ENCODE measurements around the gene ABLIM3. TPM values are rescaled to one million over a fixed set of nuclear protein-coding genes. Genes with fewer than 3 reads are reported as not detected.

Gene ABLIM3
- under 1 TPM in 2 of 3 donors, not detected in 1; 0.21 to 0.30 TPM for polyA plus RNA-seq

GRCh38 chr5:149141224-149141956, at the start of gene ABLIM3:
Gene ABLIM3, plus strand, starts transcription at chr5:149141493. Its CDS starts 603 bp downstream, at chr5:149142096.
- H3K4me1 Mint-ChIP-seq, result no peaks in the 10 kb centered on the region
- no peak within 1 kb of the TSS for H3K27ac Mint-ChIP-seq
- H3K4me3 Mint-ChIP-seq, result peak within 1 kb of the TSS; percentile 18 to 63 (median 58)
- no peaks in the 10 kb centered on the region for H3K36me3 Mint-ChIP-seq
- H3K27me3 Mint-ChIP-seq (ENCODE audit: low read depth in 3 of 3), result peaks cover 5 to 10% (median 10%) of the 10 kb centered on the region in 3 donors
- peak; percentile 61 to 67 (median 67) for DNase-seq
- H3K9me3 Mint-ChIP-seq, result peaks cover 0 to 2% (median 0%) of the 10 kb centered on the region in 6 donors

- peaks cover 4 to 35% (median 22%) of the 10 kb centered on the region in 6 donors for H3K9me3 Mint-ChIP-seq
- H3K27ac Mint-ChIP-seq, result no peak overlapping the region
- no peak for DNase-seq
- no peaks in the 10 kb centered on the region for H3K4me1 Mint-ChIP-seq
- no peak overlapping the region for H3K4me3 Mint-ChIP-seq
- H3K27me3 Mint-ChIP-seq (ENCODE audit: low read depth in 3 of 3), result peaks cover 2 to 9% (median 4%) of the 10 kb centered on the region in 3 donors
- H3K36me3 Mint-ChIP-seq, result peaks cover 0 to 5% (median 4%) of the 10 kb centered on the region in 3 donors
Measured at GRCh38 chr5:149093625-149094024, 47.7 kb upstream of the ABLIM3 start.

- peaks cover 2 to 9% (median 4%) of the 10 kb centered on the region in 3 donors for H3K27me3 Mint-ChIP-seq (ENCODE audit: low read depth in 3 of 3)
- no peak for DNase-seq
- peaks cover 4 to 13% (median 10%) of the 10 kb centered on the region in 3 donors for H3K36me3 Mint-ChIP-seq
- H3K9me3 Mint-ChIP-seq, result peaks cover 11 to 49% (median 33%) of the 10 kb centered on the region in 6 donors
- H3K4me3 Mint-ChIP-seq, result no peak overlapping the region
- H3K4me1 Mint-ChIP-seq, result no peaks in the 10 kb centered on the region
- no peak overlapping the region for H3K27ac Mint-ChIP-seq
Measured at GRCh38 chr5:149094996-149095395, 46.3 kb upstream of the ABLIM3 start.

GRCh38 chr5:149099920-149100319, 41.4 kb upstream of the ABLIM3 start:
- DNase-seq, result no peak
- Mint-ChIP-seq H3K4me3 (no peak overlapping the region), H3K27ac (no peak overlapping the region), H3K9me3 (peaks cover 11 to 58% (median 42%) of the 10 kb centered on the region in 6 donors), H3K4me1 (no peaks in the 10 kb centered on the region), H3K27me3 (ENCODE audit: low read depth in 3 of 3) (peaks cover 0 to 4% (median 2%) of the 10 kb centered on the region in 3 donors), H3K36me3 (peaks cover 8 to 18% (median 10%) of the 10 kb centered on the region in 3 donors)

- Mint-ChIP-seq H3K27ac (no peak overlapping the region), H3K36me3 (peaks cover 8 to 18% (median 10%) of the 10 kb centered on the region in 3 donors), H3K9me3 (peaks cover 11 to 54% (median 41%) of the 10 kb centered on the region in 6 donors), H3K27me3 (ENCODE audit: low read depth in 3 of 3) (peaks cover 0 to 3% (median 2%) of the 10 kb centered on the region in 3 donors), H3K4me1 (no peaks in the 10 kb centered on the region), H3K4me3 (no peak overlapping the region)
- DNase-seq, result no peak
Measured at GRCh38 chr5:149100331-149100730, 41.0 kb upstream of the ABLIM3 start.

- no peak overlapping the region for H3K27ac Mint-ChIP-seq
- H3K9me3 Mint-ChIP-seq, result no peaks in the 10 kb centered on the region
- peaks cover 2 to 3% (median 2%) of the 10 kb centered on the region in 3 donors for H3K27me3 Mint-ChIP-seq (ENCODE audit: low read depth in 3 of 3)
- H3K36me3 Mint-ChIP-seq, result no peaks in the 10 kb centered on the region
- H3K4me3 Mint-ChIP-seq, result no peak overlapping the region
- H3K4me1 Mint-ChIP-seq, result no peaks in the 10 kb centered on the region
- no peak for DNase-seq
Measured at GRCh38 chr5:149108651-149109280, 32.5 kb upstream of the ABLIM3 start.

- no peak for DNase-seq
- H3K27ac Mint-ChIP-seq, result no peak overlapping the region
- no peaks in the 10 kb centered on the region for H3K9me3 Mint-ChIP-seq
- no peaks in the 10 kb centered on the region for H3K36me3 Mint-ChIP-seq
- H3K4me3 Mint-ChIP-seq, result no peak overlapping the region
- H3K27me3 Mint-ChIP-seq (ENCODE audit: low read depth in 3 of 3), result peaks cover 2 to 3% (median 2%) of the 10 kb centered on the region in 3 donors
- no peaks in the 10 kb centered on the region for H3K4me1 Mint-ChIP-seq
Measured at GRCh38 chr5:149110406-149110805, 30.9 kb upstream of the ABLIM3 start.

GRCh38 chr5:149113669-149114068, 27.6 kb upstream of the ABLIM3 start:
- DNase-seq, result no peak
- Mint-ChIP-seq H3K36me3 (no peaks in the 10 kb centered on the region), H3K27ac (no peak overlapping the region), H3K27me3 (ENCODE audit: low read depth in 3 of 3) (peaks cover under 1 to 2% (median 2%) of the 10 kb centered on the region in 3 donors), H3K4me1 (no peaks in the 10 kb centered on the region), H3K4me3 (no peak overlapping the region), H3K9me3 (no peaks in the 10 kb centered on the region)

- Mint-ChIP-seq H3K9me3 (no peaks in the 10 kb centered on the region), H3K4me3 (no peak overlapping the region), H3K27me3 (ENCODE audit: low read depth in 3 of 3) (peaks cover 0 to 3% (median 2%) of the 10 kb centered on the region in 3 donors), H3K36me3 (no peaks in the 10 kb centered on the region), H3K27ac (no peak overlapping the region), H3K4me1 (no peaks in the 10 kb centered on the region)
- DNase-seq, result peak; percentile 21 to 34 (median 27)
Measured at GRCh38 chr5:149114403-149115312, 26.6 kb upstream of the ABLIM3 start.

GRCh38 chr5:149117970-149118369, 23.3 kb upstream of the ABLIM3 start:
- peaks cover 2 to 9% (median 8%) of the 10 kb centered on the region in 3 donors for H3K27me3 Mint-ChIP-seq (ENCODE audit: low read depth in 3 of 3)
- H3K4me3 Mint-ChIP-seq, result no peak overlapping the region
- no peak overlapping the region for H3K27ac Mint-ChIP-seq
- no peaks in the 10 kb centered on the region for H3K9me3 Mint-ChIP-seq
- no peak for DNase-seq
- H3K36me3 Mint-ChIP-seq, result no peaks in the 10 kb centered on the region
- no peaks in the 10 kb centered on the region for H3K4me1 Mint-ChIP-seq

GRCh38 chr5:149118463-149118862, 22.8 kb upstream of the ABLIM3 start:
- Mint-ChIP-seq H3K4me3 (no peak overlapping the region), H3K9me3 (no peaks in the 10 kb centered on the region), H3K27me3 (ENCODE audit: low read depth in 3 of 3) (peaks cover 2 to 8% (median 7%) of the 10 kb centered on the region in 3 donors), H3K27ac (no peak overlapping the region), H3K36me3 (no peaks in the 10 kb centered on the region), H3K4me1 (no peaks in the 10 kb centered on the region)
- DNase-seq, result no peak

GRCh38 chr5:149121145-149121544, 20.1 kb upstream of the ABLIM3 start:
- H3K9me3 Mint-ChIP-seq, result no peaks in the 10 kb centered on the region
- no peaks in the 10 kb centered on the region for H3K4me1 Mint-ChIP-seq
- peaks cover 2 to 10% (median 7%) of the 10 kb centered on the region in 3 donors for H3K27me3 Mint-ChIP-seq (ENCODE audit: low read depth in 3 of 3)
- H3K4me3 Mint-ChIP-seq, result no peak overlapping the region
- H3K36me3 Mint-ChIP-seq, result no peaks in the 10 kb centered on the region
- no peak overlapping the region for H3K27ac Mint-ChIP-seq
- DNase-seq, result no peak

GRCh38 chr5:149123211-149123610, 18.1 kb upstream of the ABLIM3 start:
- Mint-ChIP-seq H3K36me3 (no peaks in the 10 kb centered on the region), H3K27me3 (ENCODE audit: low read depth in 3 of 3) (peaks cover 2 to 16% (median 7%) of the 10 kb centered on the region in 3 donors), H3K4me3 (no peak overlapping the region), H3K27ac (no peak overlapping the region), H3K9me3 (no peaks in the 10 kb centered on the region), H3K4me1 (no peaks in the 10 kb centered on the region)
- DNase-seq, result no peak

All from immature natural killer cell (primary cell).